Measurements from ENCODE around the gene C2orf69. TPM values are rescaled to one million over a fixed set of nuclear protein-coding genes. Genes with fewer than 3 reads are reported as not detected.

C2orf69 gene
- total RNA-seq, 2 experiments from 2014 or later: 18.0 to 18.4 TPM

Other genes starting within 250 kb of the C2orf69 start
- 1 to 10 TPM; 2.3 to 2.4 TPM for gene FTCDNL1, start 60.1 kb upstream of the C2orf69 start, total RNA-seq
- gene TYW5, start 44.2 kb downstream of the C2orf69 start, total RNA-seq: 1 to 10 TPM; 7.9 to 8.5 TPM
- gene MAIP1, start 44.3 kb downstream of the C2orf69 start, total RNA-seq: 10 to 100 TPM; 20.6 to 20.7 TPM

Measured in activated CD4-positive, alpha-beta T cell treated with anti-CD3 and anti-CD28 coated beads, Interleukin-2, amount 10 ng/mL, durations not matched to agents 7 days and 5 days (primary cell).